B cell (primary cell): ENCODE results near the gene ATXN2L. TPM values are rescaled to one million over a fixed set of nuclear protein-coding genes. Genes with fewer than 3 reads are reported as not detected.

Experiments used
- ATAC-seq: fragments of 200-7000 bp; cut with Tn5 transposase; one replicate; pipeline ENCODE4 v1.10.0; 2021; ENCODE audit warnings: low read depth, mild to moderate bottlenecking, moderate number of reproducible peaks, moderate library complexity
- CTCF ChIA-PET: fragments of 350-600 bp; sonication (Branson Sonifier 250); formaldehyde crosslinking; loops from one replicate; lab custom pipeline; 2021; ENCODE audit warnings: antibody characterized with exemption, inconsistent platforms; lab: Charles Lee
- POLR2A ChIA-PET: fragments of 350-600 bp; sonication (Branson Sonifier 250); formaldehyde crosslinking; loops from one replicate; lab custom pipeline; 2021; ENCODE audit warnings: antibody characterized with exemption; lab: Charles Lee
- DNase-seq: peaks from one replicate; pipeline ENCODE4 v3.0.0; 2013
- H2AFZ ChIP-seq: 2 replicates; pipeline ENCODE4 v1.6.1; 2012; ENCODE audit warnings: mild to moderate bottlenecking, low read depth, low read length; ENCODE audit not compliant: insufficient read depth, poor library complexity, severe bottlenecking
- H3K27ac ChIP-seq, 2 donors: 1 replicate in 1 of 2; 2 replicates in 1 of 2; pipeline ENCODE4 v1.5.1; 2012 to 2013; ENCODE audit warnings: low read length in 2 of 2, mild to moderate bottlenecking in 2 of 2, moderate library complexity in 1 of 2
- H3K27me3 ChIP-seq, 4 experiments: fragments of 200-600 bp in 1 of 4; sonication (generic) in 1 of 4; replicated peaks in 1 of 4; 1 replicate in 2 of 4; 2 replicates in 2 of 4; pipeline versions ENCODE4 v1.6.1 to v1.7.0; 2013 to 2016; ENCODE audit warnings: low read length in 3 of 4, mild to moderate bottlenecking in 2 of 4, mixed read lengths in 1 of 4, moderate library complexity in 1 of 4; ENCODE audit not compliant: insufficient read depth in 4 of 4, control insufficient read depth in 3 of 4; ENCODE audit errors: control extremely low read depth in 1 of 4
- H3K36me3 ChIP-seq, 2 experiments: replicated peaks in 1 of 2; 1 replicate in 1 of 2; 2 replicates in 1 of 2; pipeline versions ENCODE4 v1.6.1 to v1.7.1; 2013; ENCODE audit warnings: low read length in 1 of 2; ENCODE audit not compliant: insufficient read depth in 2 of 2, control insufficient read depth in 1 of 2; ENCODE audit errors: control extremely low read depth in 1 of 2, extremely low read depth in 1 of 2
- H3K4me1 ChIP-seq, 2 donors: fragments of 200-600 bp in 1 of 2; sonication (generic) in 1 of 2; 1 replicate in 1 of 2; 2 replicates in 1 of 2; pipeline versions ENCODE4 v1.5.1 to v1.6.1; 2013 to 2017; ENCODE audit warnings: low read length in 2 of 2; ENCODE audit not compliant: control insufficient read depth in 2 of 2, insufficient read depth in 2 of 2
- H3K4me2 ChIP-seq: replicated peaks from 2 replicates; pipeline ENCODE3; 2012; ENCODE audit warnings: mild to moderate bottlenecking, low read depth, low read length; ENCODE audit not compliant: poor library complexity, severe bottlenecking
- H3K4me3 ChIP-seq, 5 experiments: fragments of 200-600 bp in 1 of 5; sonication (generic) in 1 of 5; 1 replicate in 3 of 5; 2 replicates in 2 of 5; pipeline versions ENCODE4 v1.5.1 to v1.7.0; 2011 to 2016; ENCODE audit warnings: low read length in 4 of 5, mild to moderate bottlenecking in 4 of 5, low read depth in 2 of 5, control low read depth in 1 of 5, moderate library complexity in 1 of 5; ENCODE audit not compliant: insufficient read depth in 1 of 5; ENCODE audit errors: control extremely low read depth in 1 of 5, extremely low read depth in 1 of 5
- H3K79me2 ChIP-seq: fragments of 200-600 bp; sonication (generic); one replicate; pipeline ENCODE4 v1.6.0; 2016; ENCODE audit warnings: low read length; ENCODE audit not compliant: control insufficient read depth, insufficient read depth
- H3K9ac ChIP-seq: fragments of 200-600 bp; sonication (generic); 2 replicates; pipeline ENCODE4 v1.6.1; 2017; ENCODE audit warnings: mild to moderate bottlenecking, low read length, moderate library complexity
- H3K9me3 ChIP-seq, 3 donors: one replicate each; pipeline versions ENCODE4 v1.6.1 to v1.7.1; 2013; ENCODE audit warnings: low read length in 2 of 3; ENCODE audit not compliant: control insufficient read depth in 2 of 3, insufficient read depth in 1 of 3; ENCODE audit errors: control extremely low read depth in 1 of 3
- H4K20me1 ChIP-seq: 2 replicates; pipeline ENCODE4 v1.6.0; 2012; ENCODE audit warnings: mild to moderate bottlenecking, low read length; ENCODE audit not compliant: insufficient read depth, control insufficient read depth, poor library complexity, severe bottlenecking
- H3K27ac Mint-ChIP-seq: one replicate; pipeline ENCODE4 v1.8.0; 2021; ENCODE audit warnings: mixed read lengths
- H3K27me3 Mint-ChIP-seq: one replicate; pipeline ENCODE4 v1.8.0; 2021; ENCODE audit warnings: mixed read lengths
- H3K4me1 Mint-ChIP-seq: one replicate; pipeline ENCODE4 v1.8.0; 2021; ENCODE audit warnings: mixed read lengths
- H3K4me3 Mint-ChIP-seq: one replicate; pipeline ENCODE4 v1.8.0; 2021; ENCODE audit warnings: mixed read lengths
- H3K9me3 Mint-ChIP-seq: one replicate; pipeline ENCODE4 v1.8.0; 2022; ENCODE audit warnings: mixed read lengths; ENCODE audit not compliant: insufficient read depth
- CTCF ChIP-seq: fragments of 200-600 bp; IDR thresholded peaks from one replicate; pipeline ENCODE4 v1.8.0; 2022; ENCODE audit warnings: antibody characterized with exemption, mild to moderate bottlenecking
- EZH2 ChIP-seq: IDR thresholded peaks from 2 replicates; pipeline ENCODE4 v1.6.1; 2012; ENCODE audit warnings: borderline replicate concordance, low read depth, mild to moderate bottlenecking, moderate library complexity, low read length; ENCODE audit not compliant: insufficient read depth, poor library complexity, severe bottlenecking
- WGBS: methylation state at CpG from one replicate; pipeline ENCODE4 v1.1.5; 2013; ENCODE audit warnings: missing lambda C conversion rate; ENCODE audit not compliant: insufficient coverage; 5-methylcytosine and 5-hydroxymethylcytosine counted together
- intact Hi-C: fragments of 100-400 bp; cut with micrococcal nuclease; formaldehyde crosslinking; loops from one replicate; pipeline ENCODE4 v1.10.0; 2022
- polyA plus RNA-seq: library from polyadenylated mRNA; depleted of rRNA; stranded (reverse); fragments of >200 nt; gene quantifications from 2 replicates; pipeline ENCODE4 v1.2.3, GENCODE V29; 2012
- total RNA-seq, 2 donors: library from RNA; stranded (reverse); fragments of 120-200 nt in 1 of 2; gene quantifications; 1 replicate in 1 of 2; 2 replicates in 1 of 2; pipeline versions ENCODE4 v1.2.3 to v1.2.4, GENCODE V29; 2013 to 2022

The ATXN2L gene
- total and polyA plus RNA-seq, 2 donors (not counting 1 experiment from before 2014, with no cell fraction given) = 157 to 289 TPM

GRCh38 chr16:28826141-28826540, 3.3 kb downstream of the ATXN2L start:
- H3K4me3 Mint-ChIP-seq = peak overlapping the region; percentile 56
- H3K27me3 Mint-ChIP-seq = no peaks in the 10 kb centered on the region
- no peak for ATAC-seq
- intact Hi-C loops = no loop called here
- peak overlapping the region; percentile 56 for H3K27ac Mint-ChIP-seq
- Histone ChIP-seq H3K4me2 (no peak overlapping the region), H3K36me3 (peaks cover 2 to 62% of the 10 kb centered on the region in 2 experiments), H4K20me1 (peaks cover 66% of the 10 kb centered on the region), H3K27ac (peak overlapping the region in 1 of 2 donors; percentile 98), H3K4me3 (no peak overlapping the region), H3K4me1 (peaks cover 19 to 23% of the 10 kb centered on the region in 2 donors), H3K9me3 (no peaks in the 10 kb centered on the region), H3K9ac (no peak overlapping the region), H3K27me3 (no peaks in the 10 kb centered on the region), H2AFZ (no peak overlapping the region), H3K79me2 (peaks cover 73% of the 10 kb centered on the region)
- DNase-seq = peak; percentile 16
- ChIA-PET CTCF (no interaction called here), POLR2A (no interaction called here)
- 90% methylated on average over 5 of the region's 6 CpGs for WGBS
- H3K9me3 Mint-ChIP-seq = no peaks in the 10 kb centered on the region
- TF ChIP-seq CTCF (no peak), EZH2 (no peak)
- H3K4me1 Mint-ChIP-seq = peaks cover 28% of the 10 kb centered on the region

DNA sequence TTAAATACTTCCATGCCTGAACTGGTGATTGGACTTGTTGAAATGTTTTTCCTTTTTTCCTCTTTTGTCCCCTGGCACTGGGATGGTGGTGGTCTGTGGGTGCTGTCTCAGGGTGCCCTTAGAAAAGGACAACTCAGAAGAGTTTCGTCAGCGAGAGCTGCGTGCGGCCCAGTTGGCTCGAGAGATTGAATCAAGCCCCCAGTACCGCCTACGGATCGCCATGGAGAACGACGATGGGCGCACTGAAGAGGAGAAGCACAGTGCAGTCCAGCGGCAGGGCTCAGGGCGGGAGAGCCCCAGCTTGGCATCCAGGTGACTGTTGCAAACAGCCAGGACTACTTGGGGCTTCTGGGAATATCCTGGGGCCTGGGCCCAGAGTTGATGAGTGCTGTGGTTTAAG, 6.9 kb downstream of the ATXN2L start:
- intact Hi-C loops = no loop called here
- peaks cover 92% of the 10 kb centered on the region for H4K20me1 ChIP-seq
- POLR2A ChIA-PET = no interaction called here

More for the DNA sequence above, 6.9 kb downstream of the ATXN2L start:
- ATAC-seq (no peak), DNase-seq (no peak)
- Histone ChIP-seq H3K36me3 (peaks cover 4 to 97% of the 10 kb centered on the region in 2 experiments), H3K4me3 (no peak overlapping the region), H3K79me2 (peaks cover 89% of the 10 kb centered on the region), H3K9me3 (no peaks in the 10 kb centered on the region), H3K9ac (no peak overlapping the region), H3K27ac (no peak overlapping the region), H3K4me1 (peaks cover 11% of the 10 kb centered on the region in 2 donors), H3K27me3 (no peaks in the 10 kb centered on the region), H3K4me2 (no peak overlapping the region), H2AFZ (no peak overlapping the region)
- Mint-ChIP-seq H3K4me1 (peaks cover 17% of the 10 kb centered on the region), H3K4me3 (no peak overlapping the region), H3K9me3 (no peaks in the 10 kb centered on the region), H3K27me3 (no peaks in the 10 kb centered on the region), H3K27ac (no peak overlapping the region)
- CTCF ChIA-PET = no interaction called here
- no peak for TF ChIP-seq EZH2
- TF ChIP-seq CTCF = no peak
- 100% methylated on average over 13 of the region's 13 CpGs for WGBS
